ENCODE results near the gene MACROH2A1. TPM values are rescaled to one million over a fixed set of nuclear protein-coding genes. Genes with fewer than 3 reads are reported as not detected.

MACROH2A1 gene
- total and polyA plus RNA-seq, 2 experiments from 2014 or later, result 64.9 to 81.6 TPM

DNA sequence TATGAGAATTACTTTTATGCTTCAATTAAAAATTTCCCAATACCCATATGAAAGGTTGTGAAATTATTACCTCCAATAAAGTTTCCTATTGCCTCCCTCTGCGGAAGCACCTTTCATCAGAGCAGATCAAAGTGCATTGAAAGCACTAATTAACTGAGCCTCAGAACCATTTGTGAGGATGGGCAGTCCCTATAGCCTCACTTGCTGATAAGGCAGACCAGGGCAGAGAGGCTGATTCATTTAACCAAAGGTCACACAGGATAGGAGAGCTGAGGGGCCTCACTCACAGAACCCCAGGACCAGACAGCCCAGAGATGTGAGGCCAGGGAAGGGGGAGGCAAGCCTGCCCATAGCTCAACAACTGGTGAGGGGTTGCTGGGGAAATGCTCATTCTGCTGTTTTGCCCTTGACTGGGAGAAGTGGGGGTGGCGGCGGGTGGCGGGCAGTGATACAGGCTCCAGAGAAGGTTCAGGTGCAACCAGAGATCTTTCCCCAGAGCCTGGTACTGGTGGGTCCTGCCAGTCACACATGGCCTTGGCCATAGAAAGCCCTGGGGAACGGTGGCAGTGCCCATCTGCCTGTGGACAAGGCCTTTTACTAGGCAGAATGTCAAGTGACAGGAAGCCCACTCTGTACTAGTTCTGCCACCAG is 57.9 kb downstream of the MACROH2A1 start:
- Histone ChIP-seq H3K27me3 (ENCODE audit: insufficient read depth) (no peaks in the 10 kb centered on the region), H3K4me2 (no peak overlapping the region), H3K79me2 (replicated peaks; ENCODE audit: insufficient read depth) (no peaks in the 10 kb centered on the region), H3K4me1 (ENCODE audit: insufficient read depth) (no peaks in the 10 kb centered on the region), H2AFZ (no peak overlapping the region), H3F3A (replicated peaks; ENCODE audit: low read depth) (no peaks in the 10 kb centered on the region), H3K27ac (ENCODE audit: low read depth) (no peak overlapping the region), H3K4me3 (no peak overlapping the region), H3K9me2 (ENCODE audit: insufficient read depth) (no peaks in the 10 kb centered on the region), H4K20me1 (replicated peaks; ENCODE audit: insufficient read depth) (no peaks in the 10 kb centered on the region), H3K36me3 (ENCODE audit: insufficient read depth) (no peaks in the 10 kb centered on the region)
- no peaks in the 10 kb centered on the region; the same call in 2 of the 3 replicates for H3K4me1 Mint-ChIP-seq
- DNase-seq (ENCODE audit: low spot score), result no peak
- H3K4me3 Mint-ChIP-seq, result no peak overlapping the region; the same call in 2 of the 3 replicates
- H3K27ac Mint-ChIP-seq, result no peak overlapping the region
- no peak for ATAC-seq
- H3K9me3 Mint-ChIP-seq, result no peaks in the 10 kb centered on the region
- peaks cover 18% of the 10 kb centered on the region for H3K27me3 Mint-ChIP-seq (ENCODE audit: insufficient read depth, low read depth, poor library complexity)
- TF ChIP-seq EZH2 (IDR thresholded peaks at IDR 0.05; ENCODE audit: low read depth, unreplicated experiment) (no peak), CREB1 (CRISPR knock-in tag; IDR thresholded peaks at IDR 0.05; ENCODE audit: low read depth) (no peak), ZNF114 (CRISPR knock-in tag; IDR thresholded peaks at IDR 0.05) (no peak), JUNB (IDR thresholded peaks at IDR 0.05; ENCODE audit: unreplicated experiment) (no peak), EZH2phosphoT487 (IDR thresholded peaks at IDR 0.05; ENCODE audit: unreplicated experiment) (no peak), STAT1 (IDR thresholded peaks at IDR 0.05; ENCODE audit: unreplicated experiment) (no peak), ZNF331 (CRISPR knock-in tag; IDR thresholded peaks at IDR 0.05; ENCODE audit: low read depth) (no peak), NANOG (IDR thresholded peaks at IDR 0.05; ENCODE audit: borderline replicate concordance) (no peak), POLR2AphosphoS5 (IDR thresholded peaks at IDR 0.05; ENCODE audit: low read depth) (no peak)
- TF ChIP-seq, protein P1, sequence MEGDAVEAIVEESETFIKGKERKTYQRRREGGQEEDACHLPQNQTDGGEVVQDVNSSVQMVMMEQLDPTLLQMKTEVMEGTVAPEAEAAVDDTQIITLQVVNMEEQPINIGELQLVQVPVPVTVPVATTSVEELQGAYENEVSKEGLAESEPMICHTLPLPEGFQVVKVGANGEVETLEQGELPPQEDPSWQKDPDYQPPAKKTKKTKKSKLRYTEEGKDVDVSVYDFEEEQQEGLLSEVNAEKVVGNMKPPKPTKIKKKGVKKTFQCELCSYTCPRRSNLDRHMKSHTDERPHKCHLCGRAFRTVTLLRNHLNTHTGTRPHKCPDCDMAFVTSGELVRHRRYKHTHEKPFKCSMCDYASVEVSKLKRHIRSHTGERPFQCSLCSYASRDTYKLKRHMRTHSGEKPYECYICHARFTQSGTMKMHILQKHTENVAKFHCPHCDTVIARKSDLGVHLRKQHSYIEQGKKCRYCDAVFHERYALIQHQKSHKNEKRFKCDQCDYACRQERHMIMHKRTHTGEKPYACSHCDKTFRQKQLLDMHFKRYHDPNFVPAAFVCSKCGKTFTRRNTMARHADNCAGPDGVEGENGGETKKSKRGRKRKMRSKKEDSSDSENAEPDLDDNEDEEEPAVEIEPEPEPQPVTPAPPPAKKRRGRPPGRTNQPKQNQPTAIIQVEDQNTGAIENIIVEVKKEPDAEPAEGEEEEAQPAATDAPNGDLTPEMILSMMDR (conservative IDR thresholded peaks at IDR 0.05; ENCODE audit: low read depth in 2 of 2), result no peak
- TF ChIP-seq, protein P2, sequence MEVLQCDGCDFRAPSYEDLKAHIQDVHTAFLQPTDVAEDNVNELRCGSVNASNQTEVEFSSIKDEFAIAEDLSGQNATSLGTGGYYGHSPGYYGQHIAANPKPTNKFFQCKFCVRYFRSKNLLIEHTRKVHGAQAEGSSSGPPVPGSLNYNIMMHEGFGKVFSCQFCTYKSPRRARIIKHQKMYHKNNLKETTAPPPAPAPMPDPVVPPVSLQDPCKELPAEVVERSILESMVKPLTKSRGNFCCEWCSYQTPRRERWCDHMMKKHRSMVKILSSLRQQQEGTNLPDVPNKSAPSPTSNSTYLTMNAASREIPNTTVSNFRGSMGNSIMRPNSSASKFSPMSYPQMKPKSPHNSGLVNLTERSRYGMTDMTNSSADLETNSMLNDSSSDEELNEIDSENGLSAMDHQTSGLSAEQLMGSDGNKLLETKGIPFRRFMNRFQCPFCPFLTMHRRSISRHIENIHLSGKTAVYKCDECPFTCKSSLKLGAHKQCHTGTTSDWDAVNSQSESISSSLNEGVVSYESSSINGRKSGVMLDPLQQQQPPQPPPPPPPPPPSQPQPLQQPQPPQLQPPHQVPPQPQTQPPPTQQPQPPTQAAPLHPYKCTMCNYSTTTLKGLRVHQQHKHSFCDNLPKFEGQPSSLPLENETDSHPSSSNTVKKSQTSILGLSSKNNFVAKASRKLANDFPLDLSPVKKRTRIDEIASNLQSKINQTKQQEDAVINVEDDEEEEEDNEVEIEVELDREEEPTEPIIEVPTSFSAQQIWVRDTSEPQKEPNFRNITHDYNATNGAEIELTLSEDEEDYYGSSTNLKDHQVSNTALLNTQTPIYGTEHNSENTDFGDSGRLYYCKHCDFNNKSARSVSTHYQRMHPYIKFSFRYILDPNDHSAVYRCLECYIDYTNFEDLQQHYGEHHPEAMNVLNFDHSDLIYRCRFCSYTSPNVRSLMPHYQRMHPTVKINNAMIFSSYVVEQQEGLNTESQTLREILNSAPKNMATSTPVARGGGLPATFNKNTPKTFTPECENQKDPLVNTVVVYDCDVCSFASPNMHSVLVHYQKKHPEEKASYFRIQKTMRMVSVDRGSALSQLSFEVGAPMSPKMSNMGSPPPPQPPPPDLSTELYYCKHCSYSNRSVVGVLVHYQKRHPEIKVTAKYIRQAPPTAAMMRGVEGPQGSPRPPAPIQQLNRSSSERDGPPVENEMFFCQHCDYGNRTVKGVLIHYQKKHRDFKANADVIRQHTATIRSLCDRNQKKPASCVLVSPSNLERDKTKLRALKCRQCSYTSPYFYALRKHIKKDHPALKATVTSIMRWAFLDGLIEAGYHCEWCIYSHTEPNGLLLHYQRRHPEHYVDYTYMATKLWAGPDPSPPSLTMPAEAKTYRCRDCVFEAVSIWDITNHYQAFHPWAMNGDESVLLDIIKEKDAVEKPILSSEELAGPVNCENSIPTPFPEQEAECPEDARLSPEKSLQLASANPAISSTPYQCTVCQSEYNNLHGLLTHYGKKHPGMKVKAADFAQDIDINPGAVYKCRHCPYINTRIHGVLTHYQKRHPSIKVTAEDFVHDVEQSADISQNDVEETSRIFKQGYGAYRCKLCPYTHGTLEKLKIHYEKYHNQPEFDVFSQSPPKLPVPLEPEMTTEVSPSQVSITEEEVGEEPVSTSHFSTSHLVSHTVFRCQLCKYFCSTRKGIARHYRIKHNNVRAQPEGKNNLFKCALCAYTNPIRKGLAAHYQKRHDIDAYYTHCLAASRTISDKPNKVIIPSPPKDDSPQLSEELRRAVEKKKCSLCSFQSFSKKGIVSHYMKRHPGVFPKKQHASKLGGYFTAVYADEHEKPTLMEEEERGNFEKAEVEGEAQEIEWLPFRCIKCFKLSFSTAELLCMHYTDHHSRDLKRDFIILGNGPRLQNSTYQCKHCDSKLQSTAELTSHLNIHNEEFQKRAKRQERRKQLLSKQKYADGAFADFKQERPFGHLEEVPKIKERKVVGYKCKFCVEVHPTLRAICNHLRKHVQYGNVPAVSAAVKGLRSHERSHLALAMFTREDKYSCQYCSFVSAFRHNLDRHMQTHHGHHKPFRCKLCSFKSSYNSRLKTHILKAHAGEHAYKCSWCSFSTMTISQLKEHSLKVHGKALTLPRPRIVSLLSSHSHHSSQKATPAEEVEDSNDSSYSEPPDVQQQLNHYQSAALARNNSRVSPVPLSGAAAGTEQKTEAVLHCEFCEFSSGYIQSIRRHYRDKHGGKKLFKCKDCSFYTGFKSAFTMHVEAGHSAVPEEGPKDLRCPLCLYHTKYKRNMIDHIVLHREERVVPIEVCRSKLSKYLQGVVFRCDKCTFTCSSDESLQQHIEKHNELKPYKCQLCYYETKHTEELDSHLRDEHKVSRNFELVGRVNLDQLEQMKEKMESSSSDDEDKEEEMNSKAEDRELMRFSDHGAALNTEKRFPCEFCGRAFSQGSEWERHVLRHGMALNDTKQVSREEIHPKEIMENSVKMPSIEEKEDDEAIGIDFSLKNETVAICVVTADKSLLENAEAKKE (CRISPR knock-in tag; IDR thresholded peaks at IDR 0.05), result no peak
- TF ChIP-seq, protein P3, sequence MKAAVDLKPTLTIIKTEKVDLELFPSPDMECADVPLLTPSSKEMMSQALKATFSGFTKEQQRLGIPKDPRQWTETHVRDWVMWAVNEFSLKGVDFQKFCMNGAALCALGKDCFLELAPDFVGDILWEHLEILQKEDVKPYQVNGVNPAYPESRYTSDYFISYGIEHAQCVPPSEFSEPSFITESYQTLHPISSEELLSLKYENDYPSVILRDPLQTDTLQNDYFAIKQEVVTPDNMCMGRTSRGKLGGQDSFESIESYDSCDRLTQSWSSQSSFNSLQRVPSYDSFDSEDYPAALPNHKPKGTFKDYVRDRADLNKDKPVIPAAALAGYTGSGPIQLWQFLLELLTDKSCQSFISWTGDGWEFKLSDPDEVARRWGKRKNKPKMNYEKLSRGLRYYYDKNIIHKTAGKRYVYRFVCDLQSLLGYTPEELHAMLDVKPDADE (IDR thresholded peaks at IDR 0.05), result no peak
- peaks cover 64% of the 10 kb centered on the region for H3K36me3 Mint-ChIP-seq (ENCODE audit: low read depth)

Measured in GM23338 (cell line).